Activated naive CD4-positive, alpha-beta T cell treated with anti-CD3 and anti-CD28 coated beads, Interleukin-2, amount 10 ng/mL, durations not matched to agents 7 days and 5 days (primary cell): ENCODE results near the gene TRPT1.

Source experiments
- CTCF ChIA-PET: fragments of 350-600 bp; sonication (Branson Sonifier 250); formaldehyde crosslinking; loops from one replicate; lab custom pipeline; 2021; ENCODE audit warnings: antibody characterized with exemption; lab: Charles Lee
- DNase-seq: peaks from one replicate; pipeline ENCODE4 v3.0.0-alpha.2; 2020
- H3K27ac Mint-ChIP-seq: one replicate; pipeline ENCODE4 v1.8.0; 2021; ENCODE audit warnings: mild to moderate bottlenecking, moderate library complexity, mixed read lengths
- H3K27me3 Mint-ChIP-seq: one replicate; pipeline ENCODE4 v1.8.0; 2021; ENCODE audit warnings: mild to moderate bottlenecking, mixed read lengths
- H3K36me3 Mint-ChIP-seq: one replicate; pipeline ENCODE4 v1.8.0; 2021; ENCODE audit warnings: mixed read lengths
- H3K4me1 Mint-ChIP-seq: one replicate; pipeline ENCODE4 v1.8.0; 2021; ENCODE audit warnings: mixed read lengths
- H3K4me3 Mint-ChIP-seq: one replicate; pipeline ENCODE4 v1.8.0; 2021; ENCODE audit warnings: mild to moderate bottlenecking, moderate library complexity, mixed read lengths
- H3K9me3 Mint-ChIP-seq: one replicate; pipeline ENCODE4 v1.8.0; 2021; ENCODE audit warnings: mixed read lengths

TRPT1 gene

GRCh38 chr11:64263021-64263946 lies 37.3 kb upstream of the TRPT1 start:
- DNase-seq: no peak
- H3K4me1 Mint-ChIP-seq: peaks cover 14% of the 10 kb centered on the region
- H3K27ac Mint-ChIP-seq: no peak overlapping the region
- no peaks in the 10 kb centered on the region for H3K9me3 Mint-ChIP-seq
- H3K27me3 Mint-ChIP-seq: no peaks in the 10 kb centered on the region
- no peak overlapping the region for H3K4me3 Mint-ChIP-seq
- CTCF ChIA-PET: interaction anchor here (1.3 to 1.8 kb wide), 2 partner anchors 12 to 37 kb away, joined by 3 to 11 read pairs; partner anchors contain the start of gene PLCB3
- peaks cover 12% of the 10 kb centered on the region for H3K36me3 Mint-ChIP-seq

- Mint-ChIP-seq H3K4me3 (no peak overlapping the region), H3K4me1 (peaks cover 6% of the 10 kb centered on the region), H3K27ac (no peak overlapping the region), H3K27me3 (no peaks in the 10 kb centered on the region), H3K9me3 (no peaks in the 10 kb centered on the region), H3K36me3 (peaks cover 14% of the 10 kb centered on the region)
- no peak for DNase-seq
- CTCF ChIA-PET: interaction anchor here (1.3 kb wide), 1 partner anchor 38 kb away, joined by 3 read pairs; no protein-coding TSS in a partner anchor
Measured at GRCh38 chr11:64262271-64263002, 36.5 kb upstream of the TRPT1 start.

- Mint-ChIP-seq H3K27me3 (no peaks in the 10 kb centered on the region), H3K4me1 (peaks cover 6% of the 10 kb centered on the region), H3K27ac (no peak overlapping the region), H3K36me3 (peaks cover 14% of the 10 kb centered on the region), H3K9me3 (no peaks in the 10 kb centered on the region), H3K4me3 (no peak overlapping the region)
- no peak for DNase-seq
- CTCF ChIA-PET: no interaction called here
Measured at GRCh38 chr11:64261556-64262080, 35.6 kb upstream of the TRPT1 start.

GRCh38 chr11:64260147-64260708 lies 34.2 kb upstream of the TRPT1 start:
- Mint-ChIP-seq H3K4me1 (peaks cover 6% of the 10 kb centered on the region), H3K27me3 (no peaks in the 10 kb centered on the region), H3K36me3 (peaks cover 16% of the 10 kb centered on the region), H3K4me3 (no peak overlapping the region), H3K9me3 (no peaks in the 10 kb centered on the region), H3K27ac (no peak overlapping the region)
- CTCF ChIA-PET: no interaction called here
- no peak for DNase-seq

GRCh38 chr11:64259533-64260067 lies 33.6 kb upstream of the TRPT1 start:
- Mint-ChIP-seq H3K9me3 (no peaks in the 10 kb centered on the region), H3K4me3 (no peak overlapping the region), H3K4me1 (peaks cover 6% of the 10 kb centered on the region), H3K27me3 (no peaks in the 10 kb centered on the region), H3K27ac (no peak overlapping the region), H3K36me3 (peaks cover 16% of the 10 kb centered on the region)
- no peak for DNase-seq
- CTCF ChIA-PET: no interaction called here

- Mint-ChIP-seq H3K4me1 (peaks cover 6% of the 10 kb centered on the region), H3K4me3 (no peak overlapping the region), H3K27me3 (no peaks in the 10 kb centered on the region), H3K27ac (no peak overlapping the region), H3K36me3 (peaks cover 16% of the 10 kb centered on the region), H3K9me3 (no peaks in the 10 kb centered on the region)
- DNase-seq: no peak
- CTCF ChIA-PET: interaction anchor here (0.7 to 1.1 kb wide), 2 partner anchors 9 to 10 kb away, joined by 3 read pairs; no protein-coding TSS in a partner anchor
Measured at GRCh38 chr11:64258946-64259532, 33.1 kb upstream of the TRPT1 start.

- peaks cover 16% of the 10 kb centered on the region for H3K36me3 Mint-ChIP-seq
- H3K27ac Mint-ChIP-seq: no peak overlapping the region
- CTCF ChIA-PET: interaction anchor here (0.6 to 1.1 kb wide), 4 partner anchors 8 to 44 kb away, joined by 3 read pairs; partner anchors contain the start of gene PPP1R14B
- H3K27me3 Mint-ChIP-seq: no peaks in the 10 kb centered on the region
- no peak for DNase-seq
- peaks cover 13% of the 10 kb centered on the region for H3K4me1 Mint-ChIP-seq
- H3K4me3 Mint-ChIP-seq: no peak overlapping the region
- no peaks in the 10 kb centered on the region for H3K9me3 Mint-ChIP-seq
Measured at GRCh38 chr11:64258356-64258755, 32.4 kb upstream of the TRPT1 start.

GRCh38 chr11:64256300-64256699 lies 30.3 kb upstream of the TRPT1 start:
- H3K27ac Mint-ChIP-seq: no peak overlapping the region
- CTCF ChIA-PET: interaction anchor here (1.0 to 1.2 kb wide), 2 partner anchors 11 to 48 kb away, joined by 4 read pairs; no protein-coding TSS in a partner anchor
- peaks cover 10% of the 10 kb centered on the region for H3K36me3 Mint-ChIP-seq
- no peak for DNase-seq
- no peak overlapping the region for H3K4me3 Mint-ChIP-seq
- H3K4me1 Mint-ChIP-seq: peaks cover 24% of the 10 kb centered on the region
- peaks cover 8% of the 10 kb centered on the region for H3K27me3 Mint-ChIP-seq
- no peaks in the 10 kb centered on the region for H3K9me3 Mint-ChIP-seq

- H3K36me3 Mint-ChIP-seq: peaks cover 10% of the 10 kb centered on the region
- H3K4me1 Mint-ChIP-seq: peaks cover 29% of the 10 kb centered on the region
- CTCF ChIA-PET: interaction anchor here (1.0 to 1.2 kb wide), 2 partner anchors 10 to 49 kb away, joined by 4 read pairs; no protein-coding TSS in a partner anchor
- no peak overlapping the region for H3K27ac Mint-ChIP-seq
- no peak overlapping the region for H3K4me3 Mint-ChIP-seq
- H3K9me3 Mint-ChIP-seq: no peaks in the 10 kb centered on the region
- DNase-seq: no peak
- H3K27me3 Mint-ChIP-seq: peaks cover 15% of the 10 kb centered on the region
Measured at GRCh38 chr11:64255135-64256128, 29.4 kb upstream of the TRPT1 start.

GRCh38 chr11:64254326-64254725 lies 28.3 kb upstream of the TRPT1 start:
- peaks cover 27% of the 10 kb centered on the region for H3K4me1 Mint-ChIP-seq
- DNase-seq: no peak
- peaks cover 18% of the 10 kb centered on the region for H3K27me3 Mint-ChIP-seq
- H3K36me3 Mint-ChIP-seq: peaks cover 6% of the 10 kb centered on the region
- no peak overlapping the region for H3K27ac Mint-ChIP-seq
- CTCF ChIA-PET: no interaction called here
- no peaks in the 10 kb centered on the region for H3K9me3 Mint-ChIP-seq
- no peak overlapping the region for H3K4me3 Mint-ChIP-seq

GRCh38 chr11:64253481-64253880 lies 27.5 kb upstream of the TRPT1 start:
- CTCF ChIA-PET: no interaction called here
- H3K27me3 Mint-ChIP-seq: peaks cover 18% of the 10 kb centered on the region
- no peak for DNase-seq
- no peak overlapping the region for H3K27ac Mint-ChIP-seq
- H3K4me1 Mint-ChIP-seq: peaks cover 26% of the 10 kb centered on the region
- H3K4me3 Mint-ChIP-seq: peak overlapping the region; percentile 85
- peaks cover 4% of the 10 kb centered on the region for H3K36me3 Mint-ChIP-seq
- no peaks in the 10 kb centered on the region for H3K9me3 Mint-ChIP-seq

- peaks cover 27% of the 10 kb centered on the region for H3K4me1 Mint-ChIP-seq
- CTCF ChIA-PET: interaction anchor here (3.5 kb wide), 1 partner anchor 47 kb away, joined by 31 read pairs; the partner anchor contains the start of gene FERMT3
- no peak for DNase-seq
- H3K4me3 Mint-ChIP-seq: peak overlapping the region; percentile 85
- H3K27ac Mint-ChIP-seq: no peak overlapping the region
- no peaks in the 10 kb centered on the region for H3K9me3 Mint-ChIP-seq
- peaks cover 18% of the 10 kb centered on the region for H3K27me3 Mint-ChIP-seq
- H3K36me3 Mint-ChIP-seq: peaks cover 4% of the 10 kb centered on the region
Measured at GRCh38 chr11:64253043-64253442, 27.1 kb upstream of the TRPT1 start.
